ENCODE measurements around the gene GREB1.

The GREB1 gene

GRCh38 chr2:11602563-11603204, 68.8 kb downstream of the GREB1 start:
- no peak for DNase-seq (ENCODE audit: low spot score)

DNA sequence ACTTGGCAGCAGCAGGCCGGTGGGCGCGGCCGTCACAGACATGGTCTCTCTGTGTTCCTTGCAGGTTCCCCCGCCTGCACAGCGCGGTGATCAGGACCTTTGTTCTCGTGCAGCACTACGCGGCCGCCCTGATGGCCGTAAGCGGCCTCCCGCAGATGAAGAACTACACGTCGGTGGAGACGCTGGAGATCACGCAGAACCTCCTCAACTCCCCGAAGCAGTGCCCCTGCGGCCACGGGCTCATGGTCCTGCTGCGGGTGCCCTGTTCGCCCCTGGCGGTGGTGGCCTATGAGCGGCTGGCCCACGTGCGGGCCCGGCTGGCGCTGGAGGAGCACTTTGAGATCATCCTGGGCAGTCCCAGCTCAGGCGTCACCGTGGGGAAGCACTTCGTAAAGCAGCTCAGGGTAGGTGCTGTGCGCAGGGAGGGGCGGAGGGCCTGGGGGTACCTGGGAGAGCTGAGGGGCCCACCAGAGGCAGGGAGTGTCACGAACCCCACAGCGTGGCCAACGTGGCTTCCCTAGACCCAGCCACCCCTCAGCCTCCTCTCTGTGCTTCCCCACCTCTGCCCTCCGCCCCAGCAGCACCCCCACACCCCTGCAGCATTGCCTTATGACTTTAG, 76.9 kb downstream of the GREB1 start:
- no peak for DNase-seq (ENCODE audit: low spot score)

GRCh38 chr2:11611251-11611650, 77.4 kb downstream of the GREB1 start:
- no peak for DNase-seq (ENCODE audit: low spot score)

GRCh38 chr2:11612553-11613215, 78.8 kb downstream of the GREB1 start:
- no peak for DNase-seq (ENCODE audit: low spot score)

GRCh38 chr2:11613297-11613696, 79.5 kb downstream of the GREB1 start:
- DNase-seq (ENCODE audit: low spot score) = no peak

- no peak for DNase-seq (ENCODE audit: low spot score)
Observed at GRCh38 chr2:11615209-11615608, 81.4 kb downstream of the GREB1 start.

DNA sequence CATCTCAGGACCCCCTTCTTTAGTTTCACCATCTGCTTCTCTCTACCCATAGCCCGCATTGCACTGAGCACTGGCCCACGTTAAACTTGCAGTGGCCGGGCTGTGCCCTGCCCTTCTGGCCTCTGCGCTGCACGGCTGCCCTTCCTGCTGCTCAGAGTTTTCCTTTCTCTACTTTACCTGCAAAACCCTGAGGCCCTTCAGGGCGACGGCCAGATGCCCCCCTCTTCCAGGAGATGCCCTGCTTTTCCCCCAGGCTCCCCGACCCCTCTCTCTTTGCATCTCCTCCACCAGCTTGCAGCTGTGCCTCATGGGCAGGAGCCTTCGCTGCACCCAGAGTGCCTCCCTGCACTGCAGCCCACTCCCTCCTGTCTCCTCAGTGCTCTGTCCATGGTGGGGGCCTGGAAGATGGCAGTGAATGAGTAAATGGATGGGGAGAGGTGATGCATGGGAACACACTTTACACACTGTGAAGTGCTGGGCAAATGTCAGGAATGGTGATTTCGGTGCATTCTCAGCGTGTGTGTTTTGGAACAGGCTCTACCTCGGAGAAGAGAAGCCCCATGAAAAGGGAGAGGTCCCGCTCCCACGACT, 82.3 kb downstream of the GREB1 start:
- no peak for DNase-seq (ENCODE audit: low spot score)

GRCh38 chr2:11616851-11617415, 83.1 kb downstream of the GREB1 start:
- no peak for DNase-seq (ENCODE audit: low spot score)

- DNase-seq (ENCODE audit: low spot score) = no peak
Observed at GRCh38 chr2:11617527-11617926, 83.7 kb downstream of the GREB1 start.

DNA sequence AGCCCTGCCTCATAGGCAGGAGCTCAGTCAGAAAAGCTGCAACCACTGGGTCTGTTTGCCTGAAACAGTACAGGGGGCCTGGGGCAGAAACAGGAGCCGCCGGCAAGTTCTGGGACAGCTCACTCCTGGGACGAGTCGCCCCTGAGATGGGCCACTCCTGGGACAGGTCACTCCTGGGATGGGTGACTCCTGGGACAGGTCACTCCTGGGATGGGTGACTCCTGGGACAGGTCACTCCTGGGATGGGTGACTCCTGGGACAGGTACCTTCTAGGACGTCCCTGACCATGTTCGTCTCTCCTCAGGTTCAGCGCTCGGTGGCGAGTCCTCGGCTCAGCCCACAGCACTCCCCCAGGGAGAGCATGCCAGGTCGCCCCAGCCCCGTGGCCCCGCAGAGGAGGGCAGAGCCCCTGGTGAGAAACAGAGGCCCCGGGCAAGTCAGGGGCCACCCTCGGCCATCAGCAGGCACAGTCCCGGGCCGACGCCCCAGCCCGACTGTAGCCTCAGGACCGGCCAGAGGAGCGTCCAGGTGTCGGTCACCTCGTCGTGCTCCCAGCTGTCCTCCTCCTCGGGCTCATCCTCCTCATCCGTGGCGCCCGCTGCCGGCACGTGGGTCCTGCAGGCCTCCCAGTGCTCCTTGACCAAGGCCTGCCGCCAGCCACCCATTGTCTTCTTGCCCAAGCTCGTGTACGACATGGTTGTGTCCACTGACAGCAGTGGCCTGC, 84.3 kb downstream of the GREB1 start:
- no peak for DNase-seq (ENCODE audit: low spot score)

GRCh38 chr2:11618708-11619062, 84.8 kb downstream of the GREB1 start:
- DNase-seq (ENCODE audit: low spot score) = no peak

- DNase-seq (ENCODE audit: low spot score) = no peak
Observed at GRCh38 chr2:11621410-11621809, 87.6 kb downstream of the GREB1 start.

- no peak for DNase-seq (ENCODE audit: low spot score)
Observed at GRCh38 chr2:11622611-11623010, 88.8 kb downstream of the GREB1 start.

- no peak for DNase-seq (ENCODE audit: low spot score)
Observed at GRCh38 chr2:11624893-11625292, 91.0 kb downstream of the GREB1 start.

DNA sequence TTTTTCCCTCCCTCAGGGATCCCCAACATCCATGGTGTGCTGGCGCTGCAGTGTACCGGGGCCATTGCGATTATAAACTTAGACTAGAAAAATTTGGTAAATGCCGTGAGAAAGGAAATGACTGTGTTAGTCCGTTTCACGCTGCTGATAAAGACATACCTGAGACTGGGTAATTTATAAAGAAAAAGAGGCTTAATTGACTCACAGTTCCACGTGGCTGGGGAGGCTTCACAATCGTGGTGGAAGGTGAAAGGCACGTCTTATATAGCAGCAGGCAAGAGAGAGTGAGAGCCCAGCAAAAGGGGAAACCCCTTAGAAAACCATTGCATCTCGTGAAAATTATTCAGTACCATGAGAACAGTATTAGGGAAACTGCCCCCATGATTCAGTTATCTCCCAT, 91.8 kb downstream of the GREB1 start:
- DNase-seq (ENCODE audit: low spot score) = no peak

- DNase-seq (ENCODE audit: low spot score) = no peak
Observed at GRCh38 chr2:11628675-11629074, 94.8 kb downstream of the GREB1 start.

GRCh38 chr2:11629215-11629614, 95.4 kb downstream of the GREB1 start:
- no peak for DNase-seq (ENCODE audit: low spot score)

DNA sequence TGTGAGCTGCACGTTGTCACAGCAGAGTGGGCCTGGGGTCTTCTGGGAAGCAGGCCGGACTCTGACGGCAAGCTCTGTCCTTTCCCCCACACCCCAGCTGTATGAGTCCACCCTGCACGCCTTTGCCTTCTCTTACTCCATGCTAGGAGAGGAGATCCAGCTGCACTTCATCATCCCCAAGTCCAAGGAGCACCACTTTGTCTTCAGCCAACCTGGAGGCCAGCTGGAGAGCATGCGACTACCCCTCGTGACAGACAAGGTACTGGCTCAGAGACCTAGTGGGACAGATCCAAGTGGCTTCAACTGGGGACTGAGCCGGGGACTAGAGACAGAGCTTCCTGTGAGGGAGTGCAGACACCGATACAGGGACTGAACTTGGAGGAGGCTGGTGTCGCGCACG, 96.0 kb downstream of the GREB1 start:
- DNase-seq (ENCODE audit: low spot score) = no peak

DNA sequence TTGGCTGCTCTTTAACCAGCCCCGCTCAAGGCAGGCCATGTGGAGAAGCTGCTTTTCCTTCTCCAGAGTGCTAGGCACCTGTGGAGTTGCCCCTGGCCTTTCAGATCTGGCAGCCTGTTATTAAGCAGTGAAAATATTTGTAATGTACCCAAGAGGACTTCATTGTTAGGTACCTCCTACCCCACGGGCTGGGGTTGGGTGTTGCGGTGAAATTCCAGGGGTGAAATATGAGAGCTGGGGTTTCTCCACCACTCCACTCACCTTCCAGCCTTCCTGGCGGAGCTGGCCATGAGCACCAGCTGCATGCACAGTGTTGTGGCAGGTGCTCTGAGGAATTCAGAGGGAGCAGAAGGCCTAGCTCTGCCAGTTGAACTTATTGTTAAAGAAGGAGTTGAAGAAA, 97.0 kb downstream of the GREB1 start:
- DNase-seq (ENCODE audit: low spot score) = no peak

- no peak for DNase-seq (ENCODE audit: low spot score)
Observed at GRCh38 chr2:11631462-11631861, 97.6 kb downstream of the GREB1 start.

GRCh38 chr2:11633923-11634478, 100.2 kb downstream of the GREB1 start:
- DNase-seq (ENCODE audit: low spot score) = no peak

GRCh38 chr2:11634584-11634983, 100.7 kb downstream of the GREB1 start:
- DNase-seq (ENCODE audit: low spot score) = no peak
